Measurements from ENCODE around the gene ANKRD55. TPM values are rescaled to one million over a fixed set of nuclear protein-coding genes. Genes with fewer than 3 reads are reported as not detected.
"Not testable (repeated sequence)": the region's sequence is repeated elsewhere in the genome, so short reads cannot be mapped to it uniquely, and the experiment has no call there.

The ANKRD55 gene
- 0.11 TPM for polyA plus RNA-seq (2013, experiment 1 of 2; ENCODE audit: insufficient read length)
- 0.17 TPM for polyA plus RNA-seq (2013, experiment 2 of 2; ENCODE audit: insufficient read length)

DNA sequence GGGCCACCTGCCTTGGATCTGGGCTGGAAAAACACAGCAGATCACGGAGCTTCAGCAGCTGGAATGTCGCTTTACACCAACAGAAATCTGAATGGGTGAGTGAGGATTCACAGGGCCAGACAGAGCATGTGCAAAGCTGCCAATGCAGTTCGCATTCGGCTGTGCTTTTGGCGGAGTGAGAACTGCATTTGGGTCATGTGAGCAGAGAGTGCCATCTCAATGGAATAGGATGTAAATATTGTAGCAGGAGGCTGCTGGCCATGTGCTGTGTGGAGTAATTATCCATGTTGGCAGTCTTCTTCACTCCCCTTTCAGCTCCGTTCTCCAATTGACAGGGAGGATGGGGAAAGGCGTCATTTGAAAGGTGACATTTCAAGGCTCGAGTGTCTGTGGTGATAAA, at the start of gene ANKRD55:
Gene ANKRD55 (minus strand): TSS at position 101 of the 400 bp plus-strand sequence. CDS start 417 bp downstream, outside the sequence.
- peak; percentile 23 for DNase-seq

GRCh38 chr5:56282216-56282615, 49.1 kb upstream of the ANKRD55 start:
- no peak for DNase-seq

DNA sequence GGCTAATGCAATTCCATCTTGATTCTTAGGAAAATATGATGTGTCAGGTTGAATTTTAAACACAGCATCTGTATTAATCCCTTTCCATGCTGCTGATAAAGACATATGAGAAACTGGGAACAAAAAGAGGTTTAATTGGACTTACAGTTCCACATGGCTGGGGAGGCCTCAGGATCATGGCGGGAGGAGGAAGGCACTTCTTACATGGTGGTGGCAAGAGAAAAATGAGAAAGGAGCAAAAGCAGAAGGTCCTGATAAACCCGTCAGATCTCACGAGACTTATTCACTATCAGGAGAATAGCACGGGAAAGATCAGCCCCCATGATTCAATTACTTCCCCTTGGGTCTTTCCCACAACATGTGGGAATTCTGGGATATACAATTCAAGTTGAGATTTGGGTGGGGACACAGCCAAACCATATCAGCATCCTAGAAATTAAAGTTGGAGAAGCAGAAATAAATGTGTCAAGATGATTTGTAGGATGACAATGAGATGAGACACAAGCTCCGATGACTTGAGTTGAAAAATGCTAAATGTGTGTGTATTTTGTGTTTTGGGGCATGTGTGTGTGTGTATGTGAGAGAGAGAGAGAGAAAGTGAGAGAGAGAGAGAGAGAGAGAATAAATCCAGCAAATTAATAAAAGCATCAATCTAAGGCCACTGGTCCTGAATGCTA, 48.5 kb upstream of the ANKRD55 start:
- DNase-seq = peak; percentile 45

GRCh38 chr5:56279979-56280378, 46.8 kb upstream of the ANKRD55 start:
- peak; percentile 94 for DNase-seq

GRCh38 chr5:56279291-56279690, 46.2 kb upstream of the ANKRD55 start:
- peak; percentile 43 for DNase-seq

DNA sequence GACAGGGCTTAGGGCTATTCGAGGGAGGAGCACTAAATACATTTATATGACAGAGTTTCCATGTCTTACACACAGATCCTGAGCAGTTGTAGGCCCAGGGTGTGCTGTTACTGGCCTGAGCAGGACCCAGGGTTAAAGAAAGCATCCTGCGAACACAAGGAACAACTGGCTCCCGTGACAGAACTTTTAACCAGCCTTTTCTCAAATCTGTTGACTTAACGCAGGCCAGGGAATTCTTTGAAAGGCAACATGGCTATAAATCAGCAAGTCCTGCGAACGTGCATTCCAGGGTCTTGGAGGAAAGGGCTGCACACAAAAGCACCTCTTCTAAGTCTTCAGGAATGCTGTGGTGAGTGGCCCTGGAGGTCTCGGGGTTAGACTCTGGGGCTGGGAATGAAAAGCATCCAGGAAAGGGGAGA, 45.2 kb upstream of the ANKRD55 start:
- peak; percentile 99 for DNase-seq

DNA sequence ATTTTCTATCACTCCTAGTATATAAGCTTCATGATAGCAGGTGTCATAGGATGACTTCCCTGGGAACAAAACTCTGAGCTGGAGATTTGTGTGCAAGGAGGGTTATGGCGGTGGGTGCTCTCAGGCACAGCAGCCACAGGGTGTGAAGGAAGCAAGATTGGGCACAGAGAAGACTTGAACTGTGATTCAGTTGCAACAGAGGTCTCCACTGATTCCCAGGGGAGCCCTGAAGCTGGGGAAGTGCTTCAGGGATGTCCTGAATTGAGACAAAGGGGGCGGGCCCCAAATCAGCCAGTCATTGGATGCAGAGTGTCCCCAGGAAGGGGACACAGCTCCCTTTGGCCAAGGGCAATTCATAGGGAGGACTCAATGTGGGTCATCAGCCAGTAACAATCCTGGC, 44.4 kb upstream of the ANKRD55 start:
- DNase-seq = no peak

DNA sequence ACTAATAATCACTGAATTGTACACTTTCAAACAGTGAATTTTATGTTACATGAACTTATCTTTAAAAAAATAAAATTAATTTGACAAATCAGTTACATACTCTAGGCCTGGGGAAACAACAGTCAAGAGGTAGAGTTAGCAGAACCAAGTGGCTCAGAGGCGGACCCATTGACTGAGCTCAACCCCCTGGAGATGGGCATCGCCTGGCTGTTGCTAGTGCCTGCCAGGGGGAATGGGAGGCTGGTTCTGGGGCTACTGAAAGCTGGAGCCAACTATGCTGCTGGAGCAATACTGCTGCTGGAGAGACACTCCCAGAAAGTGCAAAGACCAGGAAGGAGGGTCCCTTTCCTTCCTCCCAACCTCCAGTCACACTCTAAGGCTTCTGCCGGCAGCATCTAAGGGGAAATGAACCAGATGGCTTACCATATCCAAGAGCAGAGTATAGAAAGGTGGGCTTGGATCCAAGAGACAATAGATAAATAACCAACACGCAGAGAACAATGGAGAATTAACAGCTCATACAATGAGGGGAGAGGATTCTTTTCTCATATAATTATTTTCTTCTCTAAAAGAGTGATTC, 40.3 kb upstream of the ANKRD55 start:
- no peak for DNase-seq

GRCh38 chr5:56272765-56273164, 39.6 kb upstream of the ANKRD55 start:
- DNase-seq = no peak

- DNase-seq = peak; percentile 91
Measured at GRCh38 chr5:56270568-56271392, 37.6 kb upstream of the ANKRD55 start.

DNA sequence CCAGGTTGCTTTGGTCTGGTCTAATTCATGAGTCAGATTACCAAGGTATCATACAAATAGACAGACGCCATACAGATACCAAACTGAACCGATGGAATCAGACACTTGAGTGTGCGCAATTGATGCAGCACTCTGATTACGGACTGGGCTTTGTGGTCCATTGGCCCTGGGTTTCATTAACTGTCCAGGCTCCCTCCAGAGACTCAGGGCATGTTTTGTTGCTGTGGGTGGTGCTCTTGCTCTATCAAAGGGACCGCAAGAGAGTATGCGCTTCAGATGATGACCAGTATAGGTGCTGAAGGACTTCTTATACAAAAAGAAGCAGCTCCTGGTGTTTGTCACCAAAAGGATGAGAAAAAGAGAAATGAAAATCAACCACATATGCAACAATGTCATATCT, 36.9 kb upstream of the ANKRD55 start:
- DNase-seq = no peak

DNA sequence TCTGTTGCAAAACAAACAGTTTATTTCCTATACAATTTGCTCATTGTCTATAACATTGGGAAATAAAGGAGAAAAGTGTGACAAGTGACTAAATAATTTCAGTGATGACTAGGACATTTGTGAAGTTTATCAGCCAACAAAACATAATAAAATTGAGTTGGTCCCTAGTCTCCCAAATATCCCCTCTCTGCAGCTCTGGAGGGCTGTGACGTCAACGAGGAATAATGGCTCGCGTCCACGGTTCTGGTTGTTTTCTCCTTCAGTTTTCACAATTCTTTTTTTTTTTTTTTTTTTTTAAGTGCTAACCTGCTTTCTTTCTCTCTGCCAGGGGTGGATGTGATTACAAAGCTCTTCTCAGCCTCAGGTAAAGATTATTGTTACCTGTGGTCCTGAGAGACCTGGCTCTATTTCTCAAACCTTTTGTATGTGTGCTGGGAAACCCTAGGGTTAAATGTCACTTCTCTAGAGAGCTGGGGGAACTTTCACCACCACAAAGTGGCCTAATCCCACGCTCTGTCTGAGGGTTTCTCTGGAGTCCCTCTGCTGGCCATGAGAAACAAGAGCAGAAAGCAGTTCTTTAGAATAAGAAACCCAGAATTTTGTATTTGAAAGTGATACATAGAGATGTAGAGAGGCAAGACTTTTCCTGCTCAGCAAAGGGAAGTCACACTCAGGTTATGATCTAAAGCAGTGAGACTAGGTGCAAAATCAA, 36.2 kb upstream of the ANKRD55 start:
- peak; percentile 74 for DNase-seq

- not testable (repeated sequence) for DNase-seq
Measured at GRCh38 chr5:56268707-56269106, 35.6 kb upstream of the ANKRD55 start.

GRCh38 chr5:56267856-56268255, 34.7 kb upstream of the ANKRD55 start:
- DNase-seq = no peak

GRCh38 chr5:56264417-56265025, 31.4 kb upstream of the ANKRD55 start:
- DNase-seq = peak; percentile 54

DNA sequence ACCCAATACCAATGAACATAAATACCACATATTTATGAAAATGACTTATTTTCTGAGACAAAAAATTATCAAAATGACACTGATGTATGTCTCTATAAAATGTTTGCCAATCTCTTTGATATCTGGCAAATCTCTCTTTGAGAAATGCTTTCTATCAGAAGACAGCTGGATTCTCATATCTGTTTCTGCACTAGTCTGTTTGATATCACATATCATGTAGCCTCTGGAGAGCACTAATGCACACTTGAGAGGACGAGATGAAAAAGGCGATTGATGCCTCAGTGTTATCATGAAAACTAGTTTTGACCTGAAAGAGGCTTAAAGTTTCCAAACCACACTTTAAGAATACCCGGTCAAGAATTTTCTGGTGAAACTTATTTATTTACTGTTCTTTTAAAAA, 29.1 kb upstream of the ANKRD55 start:
- DNase-seq = no peak

DNA sequence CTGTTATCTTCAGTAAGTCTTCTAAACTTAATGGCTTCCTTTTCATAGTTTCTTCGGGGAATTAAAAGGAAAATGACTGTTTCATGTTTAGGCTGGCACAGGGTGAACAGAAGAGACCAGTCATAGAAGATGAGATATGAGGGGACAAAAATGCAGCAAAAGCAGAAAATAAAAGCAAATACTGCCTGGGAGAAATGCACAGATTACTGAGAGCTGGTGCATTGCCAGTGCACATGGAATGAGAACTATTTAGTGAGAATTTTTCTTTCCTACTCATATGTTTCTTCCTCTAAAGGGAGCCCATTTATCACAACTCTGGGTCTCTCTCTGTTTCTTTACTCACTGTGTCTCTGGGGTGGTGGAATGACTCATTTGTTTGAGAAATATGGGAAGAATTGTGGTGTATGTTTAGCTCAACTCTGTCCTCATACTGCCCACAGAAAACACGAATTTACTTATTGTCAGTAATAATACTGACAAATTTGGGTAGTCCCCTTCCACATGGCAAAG, 25.9 kb upstream of the ANKRD55 start:
- DNase-seq = peak; percentile 99

GRCh38 chr5:56257763-56258529, 24.8 kb upstream of the ANKRD55 start:
- not testable (repeated sequence) for DNase-seq

- no peak for DNase-seq
Measured at GRCh38 chr5:56257010-56257409, 23.9 kb upstream of the ANKRD55 start.

- DNase-seq = no peak
Measured at GRCh38 chr5:56255502-56255901, 22.4 kb upstream of the ANKRD55 start.

DNA sequence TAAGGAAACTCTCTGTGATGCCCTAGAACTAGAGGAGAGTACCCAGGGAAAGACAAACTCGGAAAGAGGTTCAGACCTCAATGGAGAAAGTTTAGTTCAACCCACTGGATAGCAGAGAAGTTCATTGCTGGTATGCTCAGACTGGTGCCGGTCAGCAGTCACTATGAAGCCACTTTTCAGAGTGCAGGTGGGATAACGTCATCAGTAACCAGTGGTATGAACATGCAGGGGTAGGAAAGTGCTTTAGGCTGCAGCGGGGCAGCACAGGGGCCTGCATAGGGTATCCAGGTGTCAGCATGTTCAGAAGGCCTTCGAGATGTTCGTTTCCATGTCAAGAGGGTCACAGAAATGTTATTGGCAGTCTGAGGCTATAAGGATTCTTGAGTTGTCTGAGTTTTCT, 20.8 kb upstream of the ANKRD55 start:
- no peak for DNase-seq
